Glutamatergic neuron (in vitro differentiated cells): Measurements from ENCODE around the gene SYCP3. TPM values are rescaled to one million over a fixed set of nuclear protein-coding genes. Genes with fewer than 3 reads are reported as not detected.

Source experiments
- DNase-seq: peaks from one replicate; pipeline ENCODE4 v3.0.0; 2022
- H3K27ac Mint-ChIP-seq: one replicate; pipeline ENCODE4 v1.8.0; 2020; ENCODE audit warnings: mild to moderate bottlenecking, mixed read lengths, inconsistent platforms; ENCODE audit not compliant: unreplicated experiment
- H3K27me3 Mint-ChIP-seq: one replicate; pipeline ENCODE4 v1.8.0; 2020; ENCODE audit warnings: mild to moderate bottlenecking, moderate library complexity, mixed read lengths, inconsistent platforms; ENCODE audit not compliant: unreplicated experiment
- H3K36me3 Mint-ChIP-seq: one replicate; pipeline ENCODE4 v1.8.0; 2020; ENCODE audit warnings: mild to moderate bottlenecking, mixed read lengths, inconsistent platforms; ENCODE audit not compliant: unreplicated experiment
- H3K4me1 Mint-ChIP-seq: one replicate; pipeline ENCODE4 v1.8.0; 2020; ENCODE audit warnings: mild to moderate bottlenecking, low read depth, mixed read lengths, inconsistent platforms; ENCODE audit not compliant: unreplicated experiment
- H3K4me3 Mint-ChIP-seq: one replicate; pipeline ENCODE4 v1.8.0; 2020; ENCODE audit warnings: mild to moderate bottlenecking, mixed read lengths, inconsistent platforms; ENCODE audit not compliant: unreplicated experiment
- H3K9me3 Mint-ChIP-seq: one replicate; pipeline ENCODE4 v1.8.0; 2020; ENCODE audit warnings: mild to moderate bottlenecking, moderate library complexity, mixed read lengths, inconsistent platforms; ENCODE audit not compliant: unreplicated experiment
- total RNA-seq: library from RNA; stranded (reverse); fragmentation: NEBNext Ultra II Directional; extraction: Animal tissue kit (Norgen Biotek cat#: 25700); gene quantifications from one replicate; pipeline ENCODE4 v1.2.1, GENCODE V29; 2021; ENCODE audit not compliant: unreplicated experiment
- TF ChIP-seq, protein P1 (sequence below): fragments of 200-600 bp; sonication (generic); IDR thresholded peaks from one replicate; pipeline ENCODE4 v1.5.0; 2021; ENCODE audit not compliant: partially characterized antibody, unreplicated experiment

SYCP3 gene
- total RNA-seq, 1 donor from 2014 or later, result not detected

DNA sequence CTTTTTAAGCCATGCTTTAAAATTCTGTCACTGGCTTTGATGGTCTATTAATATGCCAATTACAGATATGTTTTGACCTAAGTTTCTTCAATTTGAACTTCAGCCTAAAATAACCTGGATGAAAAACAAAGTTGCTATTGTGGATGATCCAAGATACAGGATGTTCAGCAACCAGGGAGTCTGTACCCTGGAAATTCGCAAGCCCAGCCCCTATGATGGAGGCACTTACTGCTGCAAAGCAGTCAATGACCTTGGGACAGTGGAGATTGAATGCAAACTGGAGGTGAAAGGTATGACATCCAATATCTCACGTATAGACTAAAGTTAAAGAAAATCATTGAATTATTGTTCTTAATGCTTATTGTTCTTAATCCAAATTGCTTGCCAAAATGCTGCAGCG lies 59.0 kb downstream of the SYCP3 start:
- H3K27ac Mint-ChIP-seq, result no peak overlapping the region
- H3K27me3 Mint-ChIP-seq, result no peaks in the 10 kb centered on the region
- no peaks in the 10 kb centered on the region for H3K9me3 Mint-ChIP-seq
- no peak for DNase-seq
- H3K4me3 Mint-ChIP-seq, result no peak overlapping the region
- H3K4me1 Mint-ChIP-seq, result no peaks in the 10 kb centered on the region
- TF ChIP-seq, protein P1, sequence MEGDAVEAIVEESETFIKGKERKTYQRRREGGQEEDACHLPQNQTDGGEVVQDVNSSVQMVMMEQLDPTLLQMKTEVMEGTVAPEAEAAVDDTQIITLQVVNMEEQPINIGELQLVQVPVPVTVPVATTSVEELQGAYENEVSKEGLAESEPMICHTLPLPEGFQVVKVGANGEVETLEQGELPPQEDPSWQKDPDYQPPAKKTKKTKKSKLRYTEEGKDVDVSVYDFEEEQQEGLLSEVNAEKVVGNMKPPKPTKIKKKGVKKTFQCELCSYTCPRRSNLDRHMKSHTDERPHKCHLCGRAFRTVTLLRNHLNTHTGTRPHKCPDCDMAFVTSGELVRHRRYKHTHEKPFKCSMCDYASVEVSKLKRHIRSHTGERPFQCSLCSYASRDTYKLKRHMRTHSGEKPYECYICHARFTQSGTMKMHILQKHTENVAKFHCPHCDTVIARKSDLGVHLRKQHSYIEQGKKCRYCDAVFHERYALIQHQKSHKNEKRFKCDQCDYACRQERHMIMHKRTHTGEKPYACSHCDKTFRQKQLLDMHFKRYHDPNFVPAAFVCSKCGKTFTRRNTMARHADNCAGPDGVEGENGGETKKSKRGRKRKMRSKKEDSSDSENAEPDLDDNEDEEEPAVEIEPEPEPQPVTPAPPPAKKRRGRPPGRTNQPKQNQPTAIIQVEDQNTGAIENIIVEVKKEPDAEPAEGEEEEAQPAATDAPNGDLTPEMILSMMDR, result no peak
- H3K36me3 Mint-ChIP-seq, result no peaks in the 10 kb centered on the region

Other genes starting within 250 kb of the SYCP3 start
- not detected for gene MYBPC1, start 144.5 kb downstream of the SYCP3 start, total RNA-seq
- 9.2 TPM for gene CHPT1, start 41.8 kb downstream of the SYCP3 start, total RNA-seq
- gene GNPTAB, start 91.5 kb upstream of the SYCP3 start, total RNA-seq, result 20.6 TPM
- 0.83 TPM for gene DRAM1, start 138.1 kb upstream of the SYCP3 start, total RNA-seq